HG03280 (cell line): ENCODE data around the gene SLC39A12.

ENCODE experiments used
- ATAC-seq: cut with Tn5 transposase; IDR thresholded peaks from one replicate; pipeline ENCODE4 v1.9.1; 2021; ENCODE audit warnings: mild to moderate bottlenecking, moderate library complexity; ENCODE audit not compliant: unreplicated experiment

Gene SLC39A12

DNA sequence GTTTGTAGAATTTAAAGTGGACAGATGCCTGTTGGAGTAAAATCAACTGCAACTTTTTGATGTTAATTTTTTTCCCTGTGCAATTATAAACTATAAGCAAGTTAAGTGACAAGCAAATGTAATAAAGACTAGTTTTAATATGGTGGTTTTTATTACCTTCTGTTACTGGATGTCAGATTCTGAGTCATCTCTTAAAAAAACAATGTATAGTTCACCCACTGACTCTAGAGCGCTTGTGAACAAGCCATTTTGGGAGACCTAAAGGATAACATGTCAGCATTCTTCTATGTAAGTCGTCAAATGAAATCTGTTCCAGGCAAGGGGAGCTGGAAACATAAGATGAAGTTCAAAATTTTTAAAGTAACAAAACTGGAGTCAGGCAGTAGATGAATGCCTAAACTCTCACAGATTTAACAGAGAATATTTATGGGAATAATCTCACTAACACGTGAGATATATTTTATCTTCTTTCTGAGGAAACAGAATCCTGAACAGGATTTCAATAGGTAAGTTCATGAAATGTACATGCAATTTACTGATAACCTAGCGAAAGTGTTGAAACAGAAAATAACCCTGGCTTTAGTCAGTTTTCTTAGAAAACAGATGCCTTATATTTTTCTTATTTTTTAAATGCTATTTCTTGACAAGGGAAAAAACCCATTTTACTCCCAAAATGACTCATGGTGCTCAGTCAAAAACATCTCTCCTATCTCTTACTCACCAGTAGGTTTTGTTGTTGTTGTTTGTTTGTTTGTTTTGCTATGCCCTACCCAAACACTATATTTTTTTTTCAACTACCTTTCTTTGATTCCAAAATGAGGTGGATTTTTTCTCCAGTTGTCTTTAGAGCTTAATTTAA is 91.7 kb downstream of the SLC39A12 start:
- ATAC-seq, result no peak

DNA sequence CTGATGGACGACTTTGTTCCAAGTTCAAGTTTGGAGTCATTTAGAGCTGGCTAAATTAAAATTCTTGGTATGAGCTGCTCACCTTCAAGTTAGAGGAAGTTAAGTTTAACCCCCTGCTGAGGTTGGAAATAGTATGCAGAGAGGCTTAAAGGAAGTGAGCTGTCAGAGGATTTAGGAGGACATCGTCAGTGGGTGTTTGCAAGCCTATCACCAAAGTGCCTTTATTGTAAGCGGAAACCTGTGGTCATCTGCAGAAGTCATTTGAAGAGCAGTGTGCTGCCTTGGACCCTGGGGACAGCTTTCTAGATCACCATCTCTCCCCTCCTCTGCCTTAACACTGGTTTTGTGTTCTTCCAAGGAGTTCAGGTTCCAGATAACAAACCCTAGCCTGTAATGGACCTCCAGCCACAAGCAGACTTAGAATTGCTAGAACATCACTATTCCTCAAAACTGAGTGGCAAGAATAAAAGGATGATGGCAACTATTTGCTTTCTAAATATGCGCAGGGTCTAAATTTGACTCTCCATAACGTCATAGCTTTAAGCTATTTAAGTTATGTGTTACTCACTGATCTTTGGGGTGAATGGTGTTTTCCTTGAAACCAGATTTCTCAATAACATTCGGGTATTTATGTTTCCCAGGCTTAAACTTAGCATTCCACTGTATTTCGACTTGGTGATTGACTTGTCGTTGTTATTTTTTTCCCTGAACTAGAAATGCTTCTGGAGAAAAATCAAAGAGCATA is 93.4 kb downstream of the SLC39A12 start:
- no peak for ATAC-seq

DNA sequence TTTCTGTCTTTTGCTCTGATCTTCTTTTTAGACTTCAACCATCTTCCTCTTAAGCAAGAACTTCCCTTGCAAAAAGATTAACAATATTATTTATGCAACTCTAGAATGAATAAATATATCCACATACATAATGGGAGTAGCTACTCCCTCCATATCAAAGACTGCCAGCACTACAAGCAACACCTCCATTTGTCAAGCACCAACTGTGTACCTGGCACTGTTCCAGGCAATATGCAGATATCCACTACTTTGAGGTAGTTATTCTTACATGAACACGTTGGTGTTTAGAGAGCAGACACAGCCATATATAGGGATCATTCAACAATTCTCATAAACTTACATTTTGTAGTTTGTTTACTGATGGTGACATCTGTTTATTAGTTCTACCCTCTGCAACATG is 104.9 kb downstream of the SLC39A12 start:
- no peak for ATAC-seq

DNA sequence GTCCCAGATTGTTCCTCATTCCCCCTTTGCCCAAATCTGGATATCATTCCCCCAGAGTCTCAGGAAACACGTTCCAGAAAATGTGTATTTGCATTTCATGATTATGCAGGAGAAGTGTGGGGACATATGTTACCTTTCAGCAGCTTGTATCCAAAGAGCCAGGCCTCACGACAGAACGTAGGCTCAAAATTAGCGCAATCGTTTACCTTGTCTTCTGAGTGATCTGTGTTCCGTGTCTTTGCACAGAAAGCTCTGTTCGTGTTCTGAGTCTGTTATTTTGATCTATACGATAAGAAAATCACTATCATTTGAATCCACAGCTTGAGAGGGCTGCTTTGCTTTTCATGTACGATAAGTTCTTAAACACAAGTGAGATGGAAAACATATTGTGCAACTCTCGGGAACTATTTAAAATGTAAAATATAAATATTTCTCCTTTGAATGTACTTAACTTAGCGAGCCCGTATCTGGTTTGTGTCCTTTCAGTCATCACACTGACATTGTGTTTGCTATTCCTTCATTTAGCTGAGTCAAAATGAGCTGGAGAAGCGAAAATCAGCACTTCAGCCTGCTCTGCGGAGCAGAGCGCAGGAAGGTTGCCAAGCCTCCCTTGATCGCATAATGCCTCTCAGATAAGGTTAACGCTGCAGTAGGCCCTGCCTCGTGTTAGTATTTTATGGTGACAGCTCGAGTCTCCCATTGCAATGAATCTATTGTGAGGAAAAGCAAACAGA is 108.3 kb downstream of the SLC39A12 start:
- ATAC-seq, result no peak

DNA sequence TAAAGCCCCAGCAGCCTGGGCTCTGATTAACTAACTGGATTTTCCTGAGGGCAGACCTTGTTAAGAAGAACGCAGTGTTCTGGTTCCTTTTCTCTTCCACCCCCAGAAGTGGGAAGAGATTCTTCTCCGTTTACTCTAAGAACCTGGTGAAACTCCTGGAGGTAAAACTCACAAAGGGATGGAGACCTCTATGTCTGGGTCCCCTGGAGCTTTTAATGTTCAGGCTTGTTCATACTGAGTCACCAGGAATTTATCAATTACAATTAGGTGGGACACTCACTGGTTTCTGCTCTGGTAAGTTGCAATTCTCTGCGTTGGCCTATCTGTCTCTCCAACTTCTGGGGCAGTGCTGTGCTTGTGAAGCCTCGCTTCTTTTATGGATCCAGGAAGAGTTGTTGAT is 115.2 kb downstream of the SLC39A12 start:
- ATAC-seq, result no peak

DNA sequence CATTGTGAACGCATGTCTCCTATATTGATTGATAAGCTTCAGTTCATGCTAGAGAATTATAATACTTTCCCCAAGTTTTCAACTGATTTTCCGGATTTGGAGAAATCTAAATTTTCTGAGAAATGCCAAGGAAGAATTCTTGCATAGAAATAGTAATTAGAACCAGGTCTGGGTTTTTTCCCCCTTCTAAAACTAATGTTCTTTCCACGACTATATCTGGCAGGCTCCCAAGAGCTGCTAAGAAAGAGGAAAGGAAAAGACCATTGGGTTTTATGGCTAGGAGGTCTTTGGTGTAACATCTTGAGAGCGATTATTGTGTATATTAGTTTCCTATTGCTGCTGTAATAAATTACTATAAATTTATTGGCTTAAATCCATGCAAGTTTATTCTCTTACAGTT is 116.7 kb downstream of the SLC39A12 start:
- no peak for ATAC-seq

DNA sequence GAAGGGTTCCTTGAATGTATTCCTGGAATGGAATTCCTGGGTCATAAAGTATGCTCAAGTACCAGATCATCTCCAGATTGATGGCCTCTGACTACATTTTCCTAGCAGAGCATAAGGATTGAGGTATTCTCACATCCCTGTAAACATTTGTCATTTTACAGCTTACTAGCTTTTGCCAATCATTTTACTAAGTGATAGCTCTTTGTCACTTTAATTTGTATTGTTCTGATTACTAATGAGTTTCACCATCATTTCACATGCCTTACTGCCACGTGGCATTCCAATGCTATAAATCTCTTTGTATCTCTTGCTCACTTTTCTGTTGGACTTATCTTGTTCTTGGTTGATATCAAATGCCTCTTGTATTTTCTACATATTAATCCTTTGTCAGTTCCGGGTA is 119.9 kb downstream of the SLC39A12 start:
- ATAC-seq, result no peak

DNA sequence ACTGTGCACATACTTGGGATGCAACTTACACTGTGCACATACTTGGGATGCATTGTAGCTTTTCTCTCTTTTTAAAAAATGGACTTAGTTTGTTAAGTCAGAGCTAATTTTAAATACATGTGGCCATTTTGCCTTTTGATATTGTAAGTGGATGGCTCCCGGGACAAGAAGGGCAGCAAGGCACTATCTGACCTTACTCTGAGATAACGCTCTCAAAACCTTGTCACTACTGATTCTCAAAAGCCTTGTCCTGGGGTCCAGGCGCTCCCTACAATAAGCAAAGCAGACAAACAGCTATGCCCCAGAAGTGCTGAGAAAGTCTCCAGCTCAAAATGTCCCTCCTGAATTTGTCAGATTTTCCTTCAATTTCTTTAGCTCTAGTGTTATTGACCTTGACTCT is 121.6 kb downstream of the SLC39A12 start:
- ATAC-seq, result no peak

DNA sequence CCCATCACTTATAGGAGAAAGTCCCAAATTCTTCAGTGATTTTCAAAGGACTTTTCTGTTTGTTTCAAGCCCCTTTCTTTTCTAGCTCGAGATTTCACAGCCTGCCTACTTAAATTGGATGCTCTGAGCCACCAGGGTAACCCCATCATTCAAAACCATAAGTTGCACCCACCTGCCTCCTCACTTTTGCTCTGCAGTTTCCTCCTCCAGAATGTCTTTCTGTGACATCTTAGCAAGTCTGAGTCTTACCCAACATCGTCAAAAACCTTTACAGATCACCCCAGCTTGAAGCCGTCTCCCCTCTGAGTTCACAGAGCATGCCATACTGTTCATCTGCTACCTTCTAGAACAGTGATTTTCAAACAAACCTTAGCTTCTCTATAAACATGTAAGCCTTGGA is 124.2 kb downstream of the SLC39A12 start:
- no peak for ATAC-seq

DNA sequence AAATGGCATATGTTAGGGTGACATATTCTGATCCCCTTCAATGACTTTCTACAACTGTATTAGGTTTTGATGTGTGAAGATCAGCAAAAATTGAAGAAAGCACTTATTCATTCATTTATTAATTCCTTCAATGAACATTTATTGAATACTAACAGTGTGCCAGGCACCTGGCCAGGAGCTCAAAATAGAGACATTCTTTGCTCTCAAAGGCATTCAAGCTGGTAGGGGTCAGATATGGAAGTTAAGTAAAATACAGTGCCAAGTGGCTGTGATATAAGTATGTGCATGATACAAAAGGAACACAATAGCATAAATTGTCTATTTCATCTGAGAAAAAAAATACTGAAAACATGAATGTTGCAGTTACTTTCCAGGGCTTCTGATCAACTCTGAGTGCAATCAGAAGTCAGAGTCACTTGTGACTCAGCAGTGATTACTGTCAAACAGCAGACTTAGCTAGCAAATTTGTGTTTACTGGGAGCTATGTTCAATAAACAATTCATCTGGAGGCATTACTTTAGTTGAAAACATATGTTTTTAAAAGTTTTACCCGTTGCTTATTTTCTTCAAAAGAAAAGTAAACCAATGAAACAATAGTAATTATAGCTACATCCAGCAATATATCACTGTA is 128.1 kb downstream of the SLC39A12 start:
- no peak for ATAC-seq

DNA sequence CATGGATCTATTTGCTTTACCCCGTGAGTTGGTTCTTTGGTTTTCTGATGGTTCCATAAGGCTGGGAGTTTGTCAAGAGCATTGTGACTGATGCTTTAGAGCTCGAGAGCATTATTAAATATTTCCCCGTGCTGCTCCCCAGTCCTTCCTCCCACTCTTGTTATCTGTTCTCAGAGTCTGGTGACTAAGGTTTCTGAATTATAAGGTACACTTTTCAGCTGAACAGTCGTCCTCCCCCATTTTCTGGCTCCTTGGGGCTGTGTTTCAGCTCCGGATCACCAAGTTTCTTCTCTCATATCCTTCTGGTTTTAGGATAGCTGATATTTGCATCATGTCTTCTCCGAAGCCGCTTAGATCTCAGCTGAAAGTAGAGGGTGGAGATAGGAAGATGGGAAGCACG is 130.7 kb downstream of the SLC39A12 start:
- no peak for ATAC-seq

DNA sequence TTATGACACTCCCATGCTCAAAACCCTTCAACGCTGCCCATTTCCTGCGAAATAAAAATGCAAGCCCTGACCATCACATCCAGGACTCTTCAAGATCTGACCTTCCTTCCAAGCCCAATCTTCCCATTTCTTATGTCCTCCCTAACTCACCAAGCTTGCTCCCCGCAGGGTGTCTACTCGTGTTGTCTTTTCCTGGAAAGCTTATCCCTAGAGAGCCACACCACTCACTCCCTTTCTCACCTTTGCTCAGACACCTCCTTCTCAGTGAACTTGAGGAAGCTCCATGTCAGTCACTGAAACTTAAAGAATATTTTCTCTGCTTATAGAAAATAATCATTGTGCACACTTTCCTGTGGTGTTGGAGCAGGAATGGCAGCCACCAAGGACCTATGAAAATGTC is 134.1 kb downstream of the SLC39A12 start:
- ATAC-seq, result no peak

DNA sequence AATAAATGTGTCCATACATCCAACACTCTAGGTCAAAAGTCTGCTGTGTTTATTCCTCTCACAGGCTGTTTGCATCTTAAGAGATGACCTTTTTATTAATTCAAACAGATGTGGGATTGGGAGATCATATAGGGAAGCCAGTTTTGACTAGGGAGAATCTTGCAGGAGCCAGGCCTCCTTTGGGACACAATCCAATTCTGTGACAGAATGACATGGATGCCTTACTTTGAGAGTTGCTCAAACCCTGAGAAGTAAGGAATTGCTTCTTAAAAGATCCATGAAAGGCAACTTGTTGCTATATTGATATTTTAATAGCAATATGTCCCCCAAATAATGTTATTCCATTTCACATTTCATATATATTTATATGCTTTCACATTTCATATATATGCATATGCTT is 135.0 kb downstream of the SLC39A12 start:
- ATAC-seq, result no peak

DNA sequence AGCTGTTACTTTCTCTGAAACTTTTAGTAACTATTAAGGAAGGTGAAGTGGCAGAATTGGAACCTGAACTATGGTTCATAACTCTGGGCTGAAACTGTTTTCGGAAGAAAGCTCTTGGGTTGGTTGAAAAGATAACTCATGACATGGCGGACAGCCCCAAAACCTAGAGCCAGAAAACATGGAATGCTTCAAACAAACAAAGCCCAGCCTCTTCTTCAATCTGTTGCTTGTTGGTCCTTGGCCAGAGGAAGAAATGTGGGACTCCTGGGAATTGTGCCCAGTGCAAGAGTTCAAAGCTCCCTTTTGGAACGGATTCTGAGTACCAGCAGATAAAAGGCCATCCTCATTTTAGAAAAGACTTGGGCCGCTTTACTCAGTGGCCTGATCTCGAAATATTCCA is 135.6 kb downstream of the SLC39A12 start:
- no peak for ATAC-seq
